Psoas muscle (tissue), 8 donors: ENCODE results near the gene LIMA1. TPM values are rescaled to one million over a fixed set of nuclear protein-coding genes. Genes with fewer than 3 reads are reported as not detected.

Experiments
- ATAC-seq, 4 donors: fragments of 200-7000 bp; cut with Tn5 transposase; one replicate each; pipeline ENCODE4 v1.9.1; 2020; ENCODE audit warnings: moderate library complexity in 3 of 4, mild to moderate bottlenecking in 2 of 4
- DNase-seq, 2 donors: peaks; one replicate each; pipeline ENCODE4 v3.0.0-alpha.2; 2020
- H3K27ac ChIP-seq: fragments of 200-600 bp; one replicate; pipeline ENCODE4 v1.8.0; 2022
- H3K27me3 ChIP-seq, 3 donors: fragments of 200-600 bp in 1 of 3; one replicate each; pipeline versions ENCODE4 v1.6.1 to v1.8.0; 2013 to 2022; ENCODE audit warnings: low read length in 2 of 3, mild to moderate bottlenecking in 2 of 3, moderate library complexity in 1 of 3; ENCODE audit not compliant: insufficient read depth in 3 of 3
- H3K36me3 ChIP-seq, 2 donors: fragments of 200-600 bp in 1 of 2; one replicate each; pipeline versions ENCODE4 v1.6.1 to v1.8.0; 2013 to 2022; ENCODE audit warnings: low read depth in 1 of 2, mild to moderate bottlenecking in 1 of 2, moderate library complexity in 1 of 2; ENCODE audit not compliant: insufficient read depth in 1 of 2
- H3K4me1 ChIP-seq: fragments of 200-600 bp; one replicate; pipeline ENCODE4 v1.8.0; 2022
- H3K4me3 ChIP-seq: fragments of 200-600 bp; one replicate; pipeline ENCODE4 v1.8.0; 2022; ENCODE audit warnings: mild to moderate bottlenecking
- H3K9me3 ChIP-seq: fragments of 200-600 bp; one replicate; pipeline ENCODE4 v1.8.0; 2022
- WGBS, 3 donors: extraction: QIAGEN DNeasy Blood & Tissue Kit; methylation state at CpG; one replicate each; pipeline versions ENCODE4 v1.1.6 to v1.1.7; 2013; 5-methylcytosine and 5-hydroxymethylcytosine counted together
- intact Hi-C, 2 donors: fragments of 100-400 bp; cut with DNase I; formaldehyde crosslinking; loops; one replicate each; pipeline versions ENCODE4 v1.11.0 to v1.14.2; 2022
- polyA plus RNA-seq, 3 donors: library from polyadenylated mRNA; stranded (reverse); fragments of 200-250 nt; gene quantifications; one replicate each; pipeline ENCODE4 v1.2.3, GENCODE V29; 2013
- total RNA-seq, 4 donors: library from RNA; stranded (reverse); fragmentation: NEBNext Ultra II Directional in 2 of 4; extraction: Animal tissue kit (Norgen Biotek cat#: 25700) in 2 of 4; gene quantifications; one replicate each; pipeline versions ENCODE4 v1.2.1 to v1.2.4, GENCODE V29; 2021 to 2023
- TF ChIP-seq, protein P1 (sequence below): fragments of 200-600 bp; IDR thresholded peaks from one replicate; pipeline ENCODE4 v1.8.0; 2022; ENCODE audit warnings: antibody characterized with exemption
- donor health status: healthy with polysubstance abuse.
- donor health status: DM: no; HTN: no; CAD: no; lungs with moderate emphysema.
- donor health status: Bipolar disorder and iron deficiency.
- donor health status: healthy.
- donor health status: DM: yes; HTN: yes; CAD: no.
- donor health status: DM: no; HTN: no; CAD: no.
- donor health status: DM: no; HTN: no; CAD: no.
- donor health status: DM: yes; HTN: yes; CAD: no.

LIMA1 gene
- total and polyA plus RNA-seq, 7 donors = 5.6 to 25.3 (median 9.0) TPM

DNA sequence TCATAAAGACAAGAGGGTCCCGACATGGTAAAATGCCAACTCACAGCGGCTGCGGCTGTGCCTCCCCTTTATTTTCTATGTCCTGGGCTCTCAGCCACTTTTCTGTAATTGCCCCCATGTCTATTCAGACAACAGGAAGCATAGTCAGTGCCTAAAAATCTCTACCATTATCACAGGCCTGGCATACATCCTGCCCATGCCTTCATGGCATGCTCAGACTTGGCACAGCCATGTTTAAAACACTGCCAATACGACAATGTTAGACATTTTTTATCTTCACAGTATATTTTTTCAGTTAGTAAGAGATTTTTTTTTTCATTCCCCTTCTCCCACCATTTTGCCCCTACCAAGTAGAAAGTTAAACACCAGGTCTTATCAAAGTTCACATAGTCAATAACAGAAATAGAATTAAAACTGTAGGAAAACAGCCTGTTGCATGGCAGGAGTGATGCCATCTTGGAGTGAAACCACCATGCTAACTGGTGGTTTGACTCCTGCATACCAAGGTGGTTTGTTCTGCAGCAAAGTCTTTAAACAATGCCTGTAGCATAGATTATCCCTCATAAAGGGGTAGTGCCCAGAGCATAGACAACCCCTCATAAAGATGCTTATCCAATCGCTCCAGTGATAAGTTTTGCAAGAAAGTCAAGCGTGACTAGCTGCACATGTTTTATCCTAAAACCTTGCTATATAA lies 97.2 kb downstream of the LIMA1 start:
- Histone ChIP-seq H3K9me3 (no peaks in the 10 kb centered on the region), H3K4me1 (peaks cover 27% of the 10 kb centered on the region), H3K27ac (peak overlapping the region; percentile 42), H3K36me3 (peaks cover 0 to 41% of the 10 kb centered on the region in 2 donors), H3K4me3 (no peak overlapping the region), H3K27me3 (no peaks in the 10 kb centered on the region)
- ATAC-seq (peak in 3 of 4 donors; percentile 51 to 56 (median 53)), DNase-seq (no peak)
- intact Hi-C loops = loop anchor here (5.0 kb wide), 2 partner anchors 126 to 131 kb away; no protein-coding TSS in a partner anchor
- TF ChIP-seq, protein P1, sequence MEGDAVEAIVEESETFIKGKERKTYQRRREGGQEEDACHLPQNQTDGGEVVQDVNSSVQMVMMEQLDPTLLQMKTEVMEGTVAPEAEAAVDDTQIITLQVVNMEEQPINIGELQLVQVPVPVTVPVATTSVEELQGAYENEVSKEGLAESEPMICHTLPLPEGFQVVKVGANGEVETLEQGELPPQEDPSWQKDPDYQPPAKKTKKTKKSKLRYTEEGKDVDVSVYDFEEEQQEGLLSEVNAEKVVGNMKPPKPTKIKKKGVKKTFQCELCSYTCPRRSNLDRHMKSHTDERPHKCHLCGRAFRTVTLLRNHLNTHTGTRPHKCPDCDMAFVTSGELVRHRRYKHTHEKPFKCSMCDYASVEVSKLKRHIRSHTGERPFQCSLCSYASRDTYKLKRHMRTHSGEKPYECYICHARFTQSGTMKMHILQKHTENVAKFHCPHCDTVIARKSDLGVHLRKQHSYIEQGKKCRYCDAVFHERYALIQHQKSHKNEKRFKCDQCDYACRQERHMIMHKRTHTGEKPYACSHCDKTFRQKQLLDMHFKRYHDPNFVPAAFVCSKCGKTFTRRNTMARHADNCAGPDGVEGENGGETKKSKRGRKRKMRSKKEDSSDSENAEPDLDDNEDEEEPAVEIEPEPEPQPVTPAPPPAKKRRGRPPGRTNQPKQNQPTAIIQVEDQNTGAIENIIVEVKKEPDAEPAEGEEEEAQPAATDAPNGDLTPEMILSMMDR = no peak
- 37 to 60% (median 47%) methylated on average over 6 of the region's 6 CpGs for WGBS, 3 donors

DNA sequence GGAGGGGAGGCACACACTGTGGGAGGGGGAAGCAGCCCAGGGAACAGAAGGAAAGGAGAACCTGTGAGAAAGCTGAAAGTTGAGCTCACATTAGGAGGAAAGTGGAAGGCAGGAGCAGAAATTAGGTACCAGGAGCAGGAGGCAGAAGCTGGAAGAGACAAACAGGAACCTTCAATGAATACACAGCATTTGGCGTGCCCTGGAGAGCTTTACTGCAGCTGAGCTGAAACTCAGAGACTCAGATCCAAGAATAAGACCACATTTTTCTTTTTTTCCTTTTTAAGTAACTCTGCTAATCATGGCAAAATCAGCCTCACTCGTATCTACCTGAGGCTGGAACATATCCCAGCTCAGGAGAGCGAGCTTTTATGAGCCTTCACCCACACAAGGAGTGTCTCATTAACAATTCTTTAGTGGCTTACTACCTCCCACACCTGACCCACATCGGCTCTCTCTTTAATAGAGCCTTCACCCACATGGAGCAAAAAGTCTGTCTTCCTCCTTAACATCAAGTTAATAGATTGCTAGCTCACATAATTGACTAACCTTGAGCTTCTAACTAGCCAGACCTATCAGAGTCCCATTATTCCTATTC lies 97.9 kb downstream of the LIMA1 start:
- H3K9me3 ChIP-seq = no peaks in the 10 kb centered on the region
- no peak overlapping the region for H3K4me3 ChIP-seq
- ATAC-seq (no peak), DNase-seq (no peak)
- intact Hi-C loops = loop anchor here (5.0 kb wide), 2 partner anchors 127 to 132 kb away; no protein-coding TSS in a partner anchor
- WGBS, 3 donors = 78 to 82% (median 81%) methylated on average over 4 of the region's 4 CpGs
- H3K4me1 ChIP-seq = peaks cover 27% of the 10 kb centered on the region
- H3K27ac ChIP-seq = peak overlapping the region; percentile 42
- TF ChIP-seq, protein P1 = no peak
- no peaks in the 10 kb centered on the region for H3K27me3 ChIP-seq
- H3K36me3 ChIP-seq = peaks cover 0 to 41% of the 10 kb centered on the region in 2 donors

DNA sequence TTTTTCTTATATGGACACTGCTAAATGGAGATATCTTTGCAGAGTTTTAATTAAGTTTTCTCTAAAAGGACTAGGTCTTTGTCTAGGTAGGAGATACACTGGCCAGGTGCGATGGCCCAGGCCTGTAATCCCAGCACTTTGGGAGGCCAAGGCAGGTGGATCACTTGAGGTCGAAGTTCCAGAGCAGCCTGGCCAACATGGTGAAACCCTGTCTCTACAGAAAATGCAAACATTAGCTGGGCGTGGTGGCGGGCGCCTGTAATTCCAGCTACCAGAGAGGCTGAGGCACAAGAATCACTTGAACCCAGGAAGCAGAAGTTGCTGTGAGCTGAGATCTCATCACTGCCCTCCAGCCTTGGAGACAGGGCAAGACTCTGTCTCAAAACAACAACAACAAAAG lies 99.1 kb downstream of the LIMA1 start:
- peaks cover 0 to 45% of the 10 kb centered on the region in 2 donors for H3K36me3 ChIP-seq
- H3K4me3 ChIP-seq = no peak overlapping the region
- ATAC-seq = no peak
- 91 to 97% (median 96%) methylated on average over 5 of the region's 5 CpGs for WGBS, 3 donors
- no peak overlapping the region for H3K27ac ChIP-seq
- TF ChIP-seq, protein P1 = no peak
- no peaks in the 10 kb centered on the region for H3K9me3 ChIP-seq
- H3K4me1 ChIP-seq = peaks cover 27% of the 10 kb centered on the region
- H3K27me3 ChIP-seq = no peaks in the 10 kb centered on the region
- no peak for DNase-seq
- intact Hi-C loops = no loop called here

DNA sequence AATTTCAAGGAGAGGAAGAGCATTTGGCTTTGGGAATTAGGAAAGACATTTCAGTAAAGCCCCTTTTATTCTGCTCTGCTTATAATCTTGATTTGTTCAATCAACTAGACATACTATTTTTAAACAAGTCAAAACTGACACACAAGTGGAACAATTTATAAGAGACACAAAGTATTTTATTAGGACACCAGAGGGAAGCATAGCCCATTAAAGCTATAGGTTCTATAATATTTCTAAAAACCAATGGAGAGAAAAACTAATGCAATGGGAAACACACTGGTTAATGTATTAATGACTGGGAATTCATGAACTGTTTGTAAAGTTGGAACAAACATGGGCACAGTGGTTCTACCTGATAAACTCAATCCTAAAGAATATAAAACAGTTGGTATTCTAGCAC lies 100.9 kb downstream of the LIMA1 start:
- intact Hi-C loops = no loop called here
- no peak for DNase-seq

More for the DNA sequence above, 100.9 kb downstream of the LIMA1 start:
- Histone ChIP-seq H3K27me3 (no peaks in the 10 kb centered on the region), H3K9me3 (no peaks in the 10 kb centered on the region), H3K27ac (no peak overlapping the region), H3K36me3 (peaks cover 3 to 51% of the 10 kb centered on the region in 2 donors), H3K4me3 (no peak overlapping the region), H3K4me1 (peaks cover 12% of the 10 kb centered on the region)
- ATAC-seq = peak in 1 of 4 donors; percentile 58
- TF ChIP-seq, protein P1 = no peak
